HEK293T (cell line): Measurements from ENCODE around the gene LRRK1.

Source experiments
- CTCF ChIA-PET: fragments of 350-600 bp; formaldehyde crosslinking; extraction: SDS; loops from one replicate; lab custom pipeline; 2021; ENCODE audit warnings: antibody characterized with exemption, inconsistent platforms; lab: Yijun Ruan, JAX
- POLR2A ChIA-PET: fragments of 350-600 bp; formaldehyde crosslinking; extraction: SDS; loops from one replicate; lab custom pipeline; 2020; ENCODE audit warnings: antibody characterized with exemption, inconsistent platforms; lab: Yijun Ruan, JAX
- DNase-seq: peaks from one replicate; pipeline ENCODE4 v3.0.0; 2012; ENCODE audit warnings: mixed read lengths; ENCODE audit errors: extremely low spot score
- ARNT ChIP-seq: fragments of 450-650 bp; IDR thresholded peaks from 2 replicates; pipeline ENCODE4 v1.6.1; 2017; ENCODE audit warnings: mild to moderate bottlenecking
- BHLHE40 ChIP-seq: fragments of 450-650 bp; IDR thresholded peaks from 2 replicates; pipeline ENCODE4 v1.6.1; 2016; ENCODE audit warnings: mild to moderate bottlenecking, moderate library complexity, borderline replicate concordance
- CTBP1 ChIP-seq: fragments of 450-650 bp; IDR thresholded peaks from 2 replicates; pipeline ENCODE4 v1.6.1; 2016; ENCODE audit warnings: borderline replicate concordance
- ELF4 ChIP-seq: fragments of 450-650 bp; IDR thresholded peaks from 2 replicates; pipeline ENCODE4 v1.6.1; 2017; ENCODE audit warnings: antibody characterized with exemption
- FOXA1 ChIP-seq: fragments of 450-650 bp; IDR thresholded peaks from 2 replicates; pipeline ENCODE4 v1.6.1; 2016; ENCODE audit warnings: mild to moderate bottlenecking
- FOXK2 ChIP-seq: fragments of 450-650 bp; IDR thresholded peaks from 2 replicates; pipeline ENCODE4 v1.6.1; 2016; ENCODE audit warnings: mild to moderate bottlenecking
- FOXM1 ChIP-seq: fragments of 450-650 bp; IDR thresholded peaks from 2 replicates; pipeline ENCODE4 v1.6.1; 2017; ENCODE audit warnings: mild to moderate bottlenecking, borderline replicate concordance
- HDGF ChIP-seq: fragments of 450-650 bp; IDR thresholded peaks from 2 replicates; pipeline ENCODE4 v1.6.1; 2017; ENCODE audit warnings: antibody characterized with exemption, borderline replicate concordance
- L3MBTL2 ChIP-seq: fragments of 450-650 bp; conservative IDR thresholded peaks from 2 replicates; pipeline ENCODE4 v1.6.1; 2016; ENCODE audit warnings: mild to moderate bottlenecking
- LEF1 ChIP-seq: fragments of 450-650 bp; IDR thresholded peaks from 2 replicates; pipeline ENCODE4 v1.6.1; 2017; ENCODE audit warnings: mild to moderate bottlenecking, borderline replicate concordance
- NFRKB ChIP-seq: fragments of 450-650 bp; IDR thresholded peaks from 2 replicates; pipeline ENCODE4 v1.6.1; 2016; ENCODE audit warnings: mild to moderate bottlenecking, moderate library complexity
- SP1 ChIP-seq: fragments of 450-650 bp; IDR thresholded peaks from 2 replicates; pipeline ENCODE4 v1.6.1; 2017
- SUZ12 ChIP-seq: fragments of 450-650 bp; IDR thresholded peaks from 2 replicates; pipeline ENCODE4 v1.6.1; 2016; ENCODE audit warnings: mild to moderate bottlenecking
- TARDBP ChIP-seq: fragments of 450-650 bp; IDR thresholded peaks from 2 replicates; pipeline ENCODE4 v1.6.1; 2016
- ZNF384 ChIP-seq: fragments of 450-650 bp; IDR thresholded peaks from 2 replicates; pipeline ENCODE4 v1.6.1; 2016
- TF ChIP-seq, protein P1 (sequence below): fragments of 450-650 bp; IDR thresholded peaks from 2 replicates; pipeline ENCODE4 v1.6.1; 2016

The LRRK1 gene

DNA sequence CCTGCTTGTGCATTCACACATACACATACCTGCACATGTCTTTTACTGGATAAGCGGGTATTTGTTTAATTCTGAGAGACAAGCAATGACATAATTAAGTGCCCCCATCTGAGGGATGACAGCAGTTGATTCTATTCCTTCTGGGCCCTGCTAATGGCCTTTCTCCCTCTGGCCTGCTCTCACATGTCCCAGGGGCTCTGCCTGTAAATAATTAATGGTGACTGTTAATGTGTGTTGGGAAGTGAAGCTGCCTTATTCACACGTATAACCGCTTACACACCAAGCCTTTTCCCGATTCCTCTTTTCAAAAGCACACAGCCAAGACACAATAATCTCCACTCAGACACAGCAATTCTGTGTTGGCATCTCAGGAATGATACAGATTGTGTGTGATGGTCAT, 47.8 kb downstream of the LRRK1 start:
- CTCF ChIA-PET, result no interaction called here
- POLR2A ChIA-PET, result interaction anchor here (1.0 kb wide), 1 partner anchor 365 kb away, joined by 3 read pairs; the partner anchor contains the start of genes ASB7 and LINS1

DNA sequence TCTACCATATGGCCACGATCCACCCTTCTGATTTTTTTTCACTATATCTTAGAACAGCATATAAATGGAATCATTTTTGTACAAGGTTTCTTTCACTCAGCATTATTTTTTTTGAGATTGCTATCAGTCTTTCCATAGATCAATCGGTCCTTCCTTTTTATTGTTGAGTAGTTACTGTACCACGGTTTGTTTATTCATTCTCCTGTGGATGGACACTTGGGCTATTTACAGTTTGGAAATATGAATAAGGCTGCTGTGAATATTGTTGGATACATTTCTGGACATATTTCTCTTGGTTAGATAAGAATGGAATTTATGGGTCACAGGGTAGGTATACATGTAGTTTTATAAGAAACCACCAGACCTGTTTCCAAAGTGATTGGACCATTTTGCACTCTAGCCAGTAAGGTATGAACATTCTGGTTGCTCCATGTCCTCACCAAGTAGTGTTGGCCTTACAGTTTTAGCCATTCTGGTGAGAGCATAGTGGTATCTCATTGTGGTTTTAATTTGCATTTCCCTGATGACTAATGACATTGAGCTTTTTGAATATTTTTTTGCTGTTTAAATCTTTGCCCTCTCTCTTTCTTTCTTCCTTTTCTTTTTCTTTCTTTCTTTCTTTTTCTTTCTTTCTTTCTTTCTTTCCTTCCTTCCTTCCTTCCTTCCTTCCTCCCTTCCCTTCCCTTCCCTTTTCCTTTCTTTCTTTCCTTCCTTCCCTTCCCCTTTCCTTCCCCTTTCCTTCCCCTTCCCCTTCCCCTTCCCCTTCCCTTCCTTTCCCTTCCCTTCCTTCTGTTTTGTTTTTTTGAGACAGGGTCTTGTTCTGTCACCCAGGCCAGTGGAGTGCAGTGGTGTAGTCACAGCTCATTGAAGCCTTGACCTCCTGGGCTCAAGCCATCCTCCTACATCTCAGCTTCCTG, 49.2 kb downstream of the LRRK1 start:
- TF ChIP-seq FOXA1, result no peak
- no peak for TF ChIP-seq LEF1
- ChIA-PET POLR2A (no interaction called here), CTCF (no interaction called here)
- no peak for DNase-seq

More for the DNA sequence above, 47.8 kb downstream of the LRRK1 start:
- TF ChIP-seq TARDBP (no peak), L3MBTL2 (no peak), ARNT (no peak), SUZ12 (no peak), ELF4 (no peak), SP1 (no peak), LEF1 (no peak), HDGF (no peak), BHLHE40 (no peak), ZNF384 (no peak), NFRKB (no peak), FOXM1 (no peak), FOXA1 (no peak), FOXK2 (no peak), CTBP1 (no peak)
- TF ChIP-seq, protein P1, sequence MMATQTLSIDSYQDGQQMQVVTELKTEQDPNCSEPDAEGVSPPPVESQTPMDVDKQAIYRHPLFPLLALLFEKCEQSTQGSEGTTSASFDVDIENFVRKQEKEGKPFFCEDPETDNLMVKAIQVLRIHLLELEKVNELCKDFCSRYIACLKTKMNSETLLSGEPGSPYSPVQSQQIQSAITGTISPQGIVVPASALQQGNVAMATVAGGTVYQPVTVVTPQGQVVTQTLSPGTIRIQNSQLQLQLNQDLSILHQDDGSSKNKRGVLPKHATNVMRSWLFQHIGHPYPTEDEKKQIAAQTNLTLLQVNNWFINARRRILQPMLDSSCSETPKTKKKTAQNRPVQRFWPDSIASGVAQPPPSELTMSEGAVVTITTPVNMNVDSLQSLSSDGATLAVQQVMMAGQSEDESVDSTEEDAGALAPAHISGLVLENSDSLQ, result no peak
- DNase-seq, result no peak

DNA sequence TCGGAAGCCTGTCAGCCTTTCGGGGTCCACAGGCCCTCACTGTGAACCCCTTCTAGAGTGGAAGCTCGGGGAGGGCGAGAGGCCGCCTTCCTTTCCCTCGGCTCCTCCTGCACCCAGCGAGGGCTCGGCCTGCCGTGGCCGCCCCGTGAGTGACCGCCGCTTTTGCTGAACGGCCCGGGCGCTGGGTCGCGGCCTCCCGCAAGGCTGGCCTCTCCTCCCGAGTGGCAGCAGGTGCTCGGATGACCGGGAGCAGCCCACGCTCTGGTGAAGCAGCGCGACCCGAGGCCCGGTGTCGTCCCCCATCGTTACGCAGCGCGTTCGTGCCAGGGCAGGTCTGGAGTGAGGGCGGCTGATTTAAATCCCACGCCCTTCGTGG, 53.8 kb downstream of the LRRK1 start:
- DNase-seq, result no peak
- ChIA-PET POLR2A (no interaction called here), CTCF (no interaction called here)
- TF ChIP-seq ELF4, result no peak
- TF ChIP-seq HDGF, result no peak
- TF ChIP-seq TARDBP, result no peak

- DNase-seq, result no peak
- ChIA-PET CTCF (no interaction called here), POLR2A (no interaction called here)
- TF ChIP-seq CTBP1 (no peak), FOXM1 (no peak), SP1 (no peak), ZNF384 (no peak), HDGF (no peak), TARDBP (no peak), NFRKB (no peak), ARNT (no peak), SUZ12 (no peak), ELF4 (no peak), FOXK2 (no peak), BHLHE40 (no peak), LEF1 (no peak), L3MBTL2 (no peak), FOXA1 (no peak)
- TF ChIP-seq, protein P1, result no peak
Observed at GRCh38 chr15:100973351-100974111, 54.4 kb downstream of the LRRK1 start.

DNA sequence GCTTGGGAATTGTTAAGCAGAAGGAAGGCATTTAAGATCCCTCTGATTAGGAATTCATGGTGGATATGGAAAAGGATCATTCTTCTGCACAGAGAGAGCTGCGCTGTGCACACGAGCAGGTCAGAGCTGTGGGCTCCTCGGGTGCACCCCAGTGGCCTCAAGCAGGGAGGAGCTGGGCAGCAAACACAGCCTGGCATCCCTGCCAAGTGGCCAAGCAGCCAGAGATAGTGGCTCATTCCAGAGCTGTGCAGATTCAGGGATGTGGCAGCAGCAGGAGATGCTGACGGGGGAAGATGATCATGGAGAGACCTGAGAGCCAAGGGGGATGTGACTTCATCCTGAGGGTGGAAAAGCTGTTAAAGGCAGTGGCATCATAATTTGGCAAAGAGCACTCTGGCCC, 55.9 kb downstream of the LRRK1 start:
- CTCF ChIA-PET, result no interaction called here
- DNase-seq, result no peak
- TF ChIP-seq FOXM1 (no peak), SP1 (no peak), LEF1 (no peak), FOXA1 (no peak), ARNT (no peak), ZNF384 (no peak), L3MBTL2 (no peak), TARDBP (no peak)
- TF ChIP-seq, protein P1, result no peak
- POLR2A ChIA-PET, result no interaction called here

GRCh38 chr15:100980410-100981046, 61.4 kb downstream of the LRRK1 start:
- ChIA-PET POLR2A (no interaction called here), CTCF (no interaction called here)
- DNase-seq, result no peak
- TF ChIP-seq ELF4, result no peak
- no peak for TF ChIP-seq FOXM1
- TF ChIP-seq FOXA1, result no peak
